KMS-11 (cell line): Measurements from ENCODE around the gene RFTN2.

ENCODE experiments used
- H2AFZ ChIP-seq: fragments of 200-600 bp; sonication (generic); 2 replicates; pipeline ENCODE4 v1.6.1; 2016; ENCODE audit warnings: antibody characterized with exemption, mixed run types, low read depth
- H3K27ac ChIP-seq: fragments of 200-600 bp; sonication (generic); 2 replicates; pipeline ENCODE4 v1.6.1; 2016; ENCODE audit warnings: mild to moderate bottlenecking, mixed run types
- H3K27me3 ChIP-seq: fragments of 200-600 bp; sonication (generic); 2 replicates; pipeline ENCODE4 v1.6.1; 2017; ENCODE audit warnings: mild to moderate bottlenecking, low read depth, mixed run types, moderate library complexity; ENCODE audit not compliant: insufficient read depth
- H3K36me3 ChIP-seq: fragments of 200-600 bp; sonication (generic); 2 replicates; pipeline ENCODE4 v1.6.1; 2017; ENCODE audit warnings: mild to moderate bottlenecking, mixed run types; ENCODE audit not compliant: insufficient read depth
- H3K4me1 ChIP-seq: fragments of 200-600 bp; sonication (generic); 2 replicates; pipeline ENCODE4 v1.6.1; 2016; ENCODE audit warnings: mild to moderate bottlenecking, low read depth, mixed run types; ENCODE audit not compliant: poor library complexity, severe bottlenecking
- H3K4me2 ChIP-seq: fragments of 200-600 bp; sonication (generic); 2 replicates; pipeline ENCODE4 v1.7.0; 2016; ENCODE audit warnings: mild to moderate bottlenecking, mixed run types
- H3K4me3 ChIP-seq: fragments of 200-600 bp; sonication (generic); IDR thresholded peaks from 2 replicates; pipeline ENCODE4 v1.6.1; 2017; ENCODE audit warnings: low read depth, low read length, mixed read lengths; ENCODE audit not compliant: insufficient read depth
- H3K79me2 ChIP-seq: fragments of 200-600 bp; sonication (generic); 2 replicates; pipeline ENCODE4 v1.6.1; 2016; ENCODE audit warnings: low read depth, mixed run types; ENCODE audit not compliant: insufficient read depth
- H3K9ac ChIP-seq: fragments of 200-600 bp; sonication (generic); 2 replicates; pipeline ENCODE4 v1.6.1; 2016; ENCODE audit warnings: mild to moderate bottlenecking, mixed run types
- H4K20me1 ChIP-seq: fragments of 200-600 bp; sonication (generic); 2 replicates; pipeline ENCODE4 v1.6.1; 2016; ENCODE audit warnings: mild to moderate bottlenecking, mixed run types; ENCODE audit not compliant: insufficient read depth
- TF ChIP-seq, protein P1 (sequence below): fragments of 200-600 bp; sonication (generic); conservative IDR thresholded peaks from 2 replicates; pipeline ENCODE4 v1.6.1; 2017; ENCODE audit warnings: low read depth, mild to moderate bottlenecking, antibody characterized with exemption, low read length, moderate library complexity, mixed read lengths

The RFTN2 gene

DNA sequence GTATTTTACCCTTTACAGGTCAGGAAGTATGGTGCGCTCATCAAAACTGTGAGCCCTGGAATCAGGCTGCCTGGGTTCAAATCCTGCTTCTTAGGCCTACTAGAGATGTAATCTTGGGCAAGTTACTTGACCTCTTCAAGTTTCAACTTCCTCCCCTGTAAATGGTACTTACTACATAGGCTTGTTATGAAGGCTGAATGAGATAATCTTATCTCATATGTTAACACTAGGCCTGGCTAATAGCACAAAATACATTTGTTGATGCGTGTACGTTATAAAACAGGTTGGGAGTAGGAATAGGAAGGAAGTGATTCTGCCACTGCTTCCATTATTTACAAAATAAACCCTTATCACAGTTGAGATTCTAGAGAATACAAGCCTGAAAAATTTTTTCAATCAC, 1.7 kb upstream of the RFTN2 start:
- H3K27ac ChIP-seq = no peak overlapping the region
- TF ChIP-seq, protein P1, sequence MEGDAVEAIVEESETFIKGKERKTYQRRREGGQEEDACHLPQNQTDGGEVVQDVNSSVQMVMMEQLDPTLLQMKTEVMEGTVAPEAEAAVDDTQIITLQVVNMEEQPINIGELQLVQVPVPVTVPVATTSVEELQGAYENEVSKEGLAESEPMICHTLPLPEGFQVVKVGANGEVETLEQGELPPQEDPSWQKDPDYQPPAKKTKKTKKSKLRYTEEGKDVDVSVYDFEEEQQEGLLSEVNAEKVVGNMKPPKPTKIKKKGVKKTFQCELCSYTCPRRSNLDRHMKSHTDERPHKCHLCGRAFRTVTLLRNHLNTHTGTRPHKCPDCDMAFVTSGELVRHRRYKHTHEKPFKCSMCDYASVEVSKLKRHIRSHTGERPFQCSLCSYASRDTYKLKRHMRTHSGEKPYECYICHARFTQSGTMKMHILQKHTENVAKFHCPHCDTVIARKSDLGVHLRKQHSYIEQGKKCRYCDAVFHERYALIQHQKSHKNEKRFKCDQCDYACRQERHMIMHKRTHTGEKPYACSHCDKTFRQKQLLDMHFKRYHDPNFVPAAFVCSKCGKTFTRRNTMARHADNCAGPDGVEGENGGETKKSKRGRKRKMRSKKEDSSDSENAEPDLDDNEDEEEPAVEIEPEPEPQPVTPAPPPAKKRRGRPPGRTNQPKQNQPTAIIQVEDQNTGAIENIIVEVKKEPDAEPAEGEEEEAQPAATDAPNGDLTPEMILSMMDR = no peak

DNA sequence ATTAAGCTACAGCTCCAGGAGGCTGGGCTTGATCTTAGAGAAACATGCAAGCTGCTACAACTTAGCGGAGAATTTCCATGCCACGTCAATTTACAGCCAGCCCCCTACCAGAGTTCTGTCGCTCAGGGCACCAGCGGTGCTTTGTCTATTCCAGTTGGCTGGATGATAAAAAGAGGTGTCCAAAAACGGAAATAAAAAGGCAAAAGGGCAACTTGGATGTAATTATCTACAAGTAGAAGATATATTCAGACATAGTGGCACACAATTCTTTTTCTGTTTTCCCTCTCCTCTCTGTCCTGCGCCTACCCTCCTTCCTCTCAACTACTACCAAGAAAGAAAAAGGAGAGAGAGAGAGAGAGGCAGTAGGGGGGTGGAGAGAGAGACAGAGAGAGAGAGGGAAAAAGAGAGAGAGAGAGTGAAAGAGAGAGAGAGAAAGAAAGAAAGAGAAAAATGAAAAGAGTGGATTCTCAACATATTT, 363 bp upstream of the RFTN2 start:
- Histone ChIP-seq H3K9ac (no peak overlapping the region), H3K4me2 (no peak overlapping the region), H3K4me3 (no peak overlapping the region), H3K27me3 (no peaks in the 10 kb centered on the region), H4K20me1 (no peaks in the 10 kb centered on the region), H3K79me2 (no peaks in the 10 kb centered on the region), H3K27ac (no peak overlapping the region), H3K4me1 (no peaks in the 10 kb centered on the region), H3K36me3 (no peaks in the 10 kb centered on the region), H2AFZ (no peak overlapping the region)
- TF ChIP-seq, protein P1 = no peak

More for the DNA sequence above, 1.7 kb upstream of the RFTN2 start:
- no peaks in the 10 kb centered on the region for H3K27me3 ChIP-seq
- H4K20me1 ChIP-seq = no peaks in the 10 kb centered on the region
- H3K4me1 ChIP-seq = no peaks in the 10 kb centered on the region
- H3K79me2 ChIP-seq = no peaks in the 10 kb centered on the region
- H3K36me3 ChIP-seq = no peaks in the 10 kb centered on the region
- H2AFZ ChIP-seq = no peak overlapping the region
- no peak overlapping the region for H3K4me2 ChIP-seq
- no peak overlapping the region for H3K9ac ChIP-seq
- H3K4me3 ChIP-seq = no peak overlapping the region

DNA sequence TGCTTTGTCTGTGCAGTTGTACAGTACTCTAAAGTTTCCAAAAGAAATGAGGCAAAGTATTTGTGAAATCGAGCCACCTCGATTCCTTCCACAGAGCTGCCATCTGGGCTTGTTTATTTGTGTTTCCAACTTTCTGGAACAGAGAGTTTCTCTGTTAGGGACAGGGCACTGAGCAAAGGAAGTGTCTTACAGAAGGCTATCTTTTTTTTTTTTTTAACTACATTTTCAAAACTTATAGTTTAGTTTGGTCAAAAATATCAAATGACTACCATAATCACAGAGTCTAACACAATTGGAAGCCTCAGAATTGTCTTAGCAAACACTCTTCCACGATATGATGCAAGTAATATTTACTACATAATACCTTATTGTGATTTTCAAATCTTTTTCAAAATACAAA, 796 bp downstream of the RFTN2 start:
- no peaks in the 10 kb centered on the region for H3K36me3 ChIP-seq
- H3K4me3 ChIP-seq = no peak overlapping the region
- H3K4me2 ChIP-seq = no peak overlapping the region
- no peak overlapping the region for H3K27ac ChIP-seq
- TF ChIP-seq, protein P1 = no peak
- H3K4me1 ChIP-seq = no peaks in the 10 kb centered on the region
- no peaks in the 10 kb centered on the region for H3K79me2 ChIP-seq
- no peak overlapping the region for H2AFZ ChIP-seq
- H3K27me3 ChIP-seq = no peaks in the 10 kb centered on the region
- no peaks in the 10 kb centered on the region for H4K20me1 ChIP-seq
- H3K9ac ChIP-seq = no peak overlapping the region

DNA sequence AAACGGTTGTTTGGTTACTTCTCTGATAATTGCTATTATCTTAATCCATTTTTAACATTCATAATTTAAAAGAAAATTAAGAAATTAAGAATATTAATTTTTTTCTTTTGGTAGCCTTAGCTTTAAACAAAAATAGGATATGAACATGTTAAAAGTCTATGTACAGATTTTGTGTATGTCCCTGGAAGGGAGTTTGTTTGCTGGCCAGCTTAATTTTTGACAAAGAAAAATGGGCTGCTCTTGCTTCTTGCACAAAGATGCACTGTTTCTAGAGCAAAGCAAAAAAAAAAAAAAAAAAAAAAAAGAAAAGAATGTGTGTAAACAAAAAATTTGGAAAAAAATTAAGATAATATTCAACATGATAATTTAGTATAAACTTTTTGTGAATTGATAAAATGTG, 1.3 kb downstream of the RFTN2 start:
- H3K79me2 ChIP-seq = no peaks in the 10 kb centered on the region
- H3K9ac ChIP-seq = no peak overlapping the region
- TF ChIP-seq, protein P1 = no peak
- H3K27me3 ChIP-seq = no peaks in the 10 kb centered on the region
- no peak overlapping the region for H3K4me2 ChIP-seq
- H3K36me3 ChIP-seq = no peaks in the 10 kb centered on the region
- H2AFZ ChIP-seq = no peak overlapping the region
- no peak overlapping the region for H3K4me3 ChIP-seq
- H3K4me1 ChIP-seq = peaks cover 3% of the 10 kb centered on the region
- H4K20me1 ChIP-seq = no peaks in the 10 kb centered on the region
- no peak overlapping the region for H3K27ac ChIP-seq
